ENCODE data around the gene REP15.

DNA sequence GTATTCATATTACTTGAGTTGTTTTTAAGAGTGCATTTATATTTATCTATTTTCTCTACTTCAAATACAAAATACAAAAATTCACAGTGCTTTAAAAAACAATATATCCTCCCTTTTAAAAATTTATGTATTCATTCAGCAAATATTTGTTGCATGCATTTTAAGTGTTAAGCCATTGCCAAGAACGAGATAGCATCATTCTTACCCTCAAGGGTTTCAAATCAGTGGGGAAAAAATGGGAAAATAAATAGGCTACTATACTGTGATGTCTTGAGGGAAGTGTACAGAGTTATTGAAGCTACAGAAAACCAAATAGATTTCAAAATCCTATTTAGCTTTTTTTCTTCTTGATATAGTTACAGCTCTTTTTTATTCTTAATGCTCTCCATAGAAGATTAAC is 37.5 kb downstream of the REP15 start:
- TF ChIP-seq, protein P1, sequence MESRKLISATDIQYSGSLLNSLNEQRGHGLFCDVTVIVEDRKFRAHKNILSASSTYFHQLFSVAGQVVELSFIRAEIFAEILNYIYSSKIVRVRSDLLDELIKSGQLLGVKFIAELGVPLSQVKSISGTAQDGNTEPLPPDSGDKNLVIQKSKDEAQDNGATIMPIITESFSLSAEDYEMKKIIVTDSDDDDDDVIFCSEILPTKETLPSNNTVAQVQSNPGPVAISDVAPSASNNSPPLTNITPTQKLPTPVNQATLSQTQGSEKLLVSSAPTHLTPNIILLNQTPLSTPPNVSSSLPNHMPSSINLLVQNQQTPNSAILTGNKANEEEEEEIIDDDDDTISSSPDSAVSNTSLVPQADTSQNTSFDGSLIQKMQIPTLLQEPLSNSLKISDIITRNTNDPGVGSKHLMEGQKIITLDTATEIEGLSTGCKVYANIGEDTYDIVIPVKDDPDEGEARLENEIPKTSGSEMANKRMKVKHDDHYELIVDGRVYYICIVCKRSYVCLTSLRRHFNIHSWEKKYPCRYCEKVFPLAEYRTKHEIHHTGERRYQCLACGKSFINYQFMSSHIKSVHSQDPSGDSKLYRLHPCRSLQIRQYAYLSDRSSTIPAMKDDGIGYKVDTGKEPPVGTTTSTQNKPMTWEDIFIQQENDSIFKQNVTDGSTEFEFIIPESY (IDR thresholded peaks at IDR 0.05) = no peak
- no peak for TF ChIP-seq HNF4A (conservative IDR thresholded peaks at IDR 0.05)
- no peak for TF ChIP-seq CTCF (IDR thresholded peaks at IDR 0.05; ENCODE audit: low read depth, low read length, missing input control)
- TF ChIP-seq JUND (IDR thresholded peaks at IDR 0.05) = no peak
- no peak for TF ChIP-seq EGR1 (IDR thresholded peaks at IDR 0.05; ENCODE audit: low read depth in 2 of 2)
- TF ChIP-seq YY1 (IDR thresholded peaks at IDR 0.05) = no peak

All from liver (tissue), 3 donors.